ENCODE results near the gene HTT-AS. TPM values are rescaled to one million over a fixed set of nuclear protein-coding genes. Genes with fewer than 3 reads are reported as not detected.
A peak's percentile ranks its signal among the peaks of the same experiment; 100 is the strongest.

The HTT-AS gene
- total and polyA plus RNA-seq, 2 of the 13 experiments (the other 11 are each of a cell fraction or from before 2014, with no cell fraction given) = not detected

- no peak for TF ChIP-seq HNRNPH1 (optimal IDR thresholded peaks at IDR 0.05; ENCODE audit: low read depth, low read length)
- no peak for TF ChIP-seq ZNF660 (CRISPR knock-in tag; IDR thresholded peaks at IDR 0.05; ENCODE audit: borderline replicate concordance, low read depth)
- no peak for TF ChIP-seq RNF2 (conservative IDR thresholded peaks at IDR 0.05; ENCODE audit: low read depth)
- no peak for TF ChIP-seq CEBPB (IDR thresholded peaks at IDR 0.05; ENCODE audit: borderline replicate concordance, low read depth, low read length)
- TF ChIP-seq ZNF264 (CRISPR knock-in tag; IDR thresholded peaks at IDR 0.05) = no peak
- TF ChIP-seq, protein P1, sequence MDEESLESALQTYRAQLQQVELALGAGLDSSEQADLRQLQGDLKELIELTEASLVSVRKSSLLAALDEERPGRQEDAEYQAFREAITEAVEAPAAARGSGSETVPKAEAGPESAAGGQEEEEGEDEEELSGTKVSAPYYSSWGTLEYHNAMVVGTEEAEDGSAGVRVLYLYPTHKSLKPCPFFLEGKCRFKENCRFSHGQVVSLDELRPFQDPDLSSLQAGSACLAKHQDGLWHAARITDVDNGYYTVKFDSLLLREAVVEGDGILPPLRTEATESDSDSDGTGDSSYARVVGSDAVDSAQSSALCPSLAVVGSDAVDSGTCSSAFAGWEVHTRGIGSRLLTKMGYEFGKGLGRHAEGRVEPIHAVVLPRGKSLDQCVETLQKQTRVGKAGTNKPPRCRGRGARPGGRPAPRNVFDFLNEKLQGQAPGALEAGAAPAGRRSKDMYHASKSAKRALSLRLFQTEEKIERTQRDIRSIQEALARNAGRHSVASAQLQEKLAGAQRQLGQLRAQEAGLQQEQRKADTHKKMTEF (CRISPR knock-in tag; IDR thresholded peaks at IDR 0.05) = no peak
- TF ChIP-seq, protein P2, sequence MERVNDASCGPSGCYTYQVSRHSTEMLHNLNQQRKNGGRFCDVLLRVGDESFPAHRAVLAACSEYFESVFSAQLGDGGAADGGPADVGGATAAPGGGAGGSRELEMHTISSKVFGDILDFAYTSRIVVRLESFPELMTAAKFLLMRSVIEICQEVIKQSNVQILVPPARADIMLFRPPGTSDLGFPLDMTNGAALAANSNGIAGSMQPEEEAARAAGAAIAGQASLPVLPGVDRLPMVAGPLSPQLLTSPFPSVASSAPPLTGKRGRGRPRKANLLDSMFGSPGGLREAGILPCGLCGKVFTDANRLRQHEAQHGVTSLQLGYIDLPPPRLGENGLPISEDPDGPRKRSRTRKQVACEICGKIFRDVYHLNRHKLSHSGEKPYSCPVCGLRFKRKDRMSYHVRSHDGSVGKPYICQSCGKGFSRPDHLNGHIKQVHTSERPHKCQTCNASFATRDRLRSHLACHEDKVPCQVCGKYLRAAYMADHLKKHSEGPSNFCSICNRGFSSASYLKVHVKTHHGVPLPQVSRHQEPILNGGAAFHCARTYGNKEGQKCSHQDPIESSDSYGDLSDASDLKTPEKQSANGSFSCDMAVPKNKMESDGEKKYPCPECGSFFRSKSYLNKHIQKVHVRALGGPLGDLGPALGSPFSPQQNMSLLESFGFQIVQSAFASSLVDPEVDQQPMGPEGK (CRISPR knock-in tag; IDR thresholded peaks at IDR 0.05) = peak; percentile 53; the same call in 1 of the 2 replicates
- 0 out of 2 replicates have a peak, but pooled peaks have one; percentile 46 for TF ChIP-seq E2F5 (CRISPR knock-in tag; conservative IDR thresholded peaks at IDR 0.05)
- TF ChIP-seq SATB2 (CRISPR knock-in tag; IDR thresholded peaks at IDR 0.05) = no peak
- 0 out of 2 replicates have a peak, but pooled peaks have one; percentile 56 for TF ChIP-seq ZNF430 (CRISPR knock-in tag; IDR thresholded peaks at IDR 0.05)
- no peak for TF ChIP-seq KDM3A (CRISPR knock-in tag; IDR thresholded peaks at IDR 0.05; ENCODE audit: low read depth)
- no peak for TF ChIP-seq DZIP1 (CRISPR knock-in tag; IDR thresholded peaks at IDR 0.05)
- no peak for TF ChIP-seq ZNF749 (CRISPR knock-in tag; IDR thresholded peaks at IDR 0.05; ENCODE audit: borderline replicate concordance)
- no peak for TF ChIP-seq ZNF367 (CRISPR knock-in tag; IDR thresholded peaks at IDR 0.05; ENCODE audit: borderline replicate concordance)
- TF ChIP-seq ZNF775 (CRISPR knock-in tag; IDR thresholded peaks at IDR 0.05; ENCODE audit: borderline replicate concordance) = no peak
- TF ChIP-seq, protein P3, sequence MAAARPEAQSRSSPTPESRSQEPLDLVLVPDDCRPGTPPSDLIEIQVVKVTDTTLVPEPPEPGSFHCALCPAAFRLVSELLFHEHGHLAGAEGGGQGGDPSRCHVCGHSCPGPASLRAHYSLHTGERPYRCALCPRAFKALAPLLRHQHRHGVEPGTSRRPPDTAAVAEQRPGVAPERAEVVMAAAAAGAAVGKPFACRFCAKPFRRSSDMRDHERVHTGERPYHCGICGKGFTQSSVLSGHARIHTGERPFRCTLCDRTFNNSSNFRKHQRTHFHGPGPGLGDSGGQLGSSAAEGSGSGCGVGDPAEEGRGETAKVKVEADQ (CRISPR knock-in tag; IDR thresholded peaks at IDR 0.05; ENCODE audit: borderline replicate concordance) = no peak
- TF ChIP-seq ZNF883 (CRISPR knock-in tag; IDR thresholded peaks at IDR 0.05; ENCODE audit: not compliant biosample characterization) = peak; percentile 45
- TF ChIP-seq POLR2G (IDR thresholded peaks at IDR 0.05; ENCODE audit: low read depth, low read length) = no peak; the same call in 1 of the 2 replicates
These were observed 711 bp upstream of the HTT-AS start (continued) for GRCh38 chr4:3074846-3075651.
